Measurements from ENCODE around the gene FAT1. TPM values are rescaled to one million over a fixed set of nuclear protein-coding genes. Genes with fewer than 3 reads are reported as not detected.
"Not testable (repeated sequence)": the region's sequence is repeated elsewhere in the genome, so short reads cannot be mapped to it uniquely, and the experiment has no call there.

FAT1 gene
- total RNA-seq, 1 experiment from 2014 or later = 197 TPM

- Mint-ChIP-seq H3K9me3 (ENCODE audit: low read depth, unreplicated experiment) (no peaks in the 10 kb centered on the region), H3K27ac (ENCODE audit: unreplicated experiment) (no peak overlapping the region), H3K4me1 (ENCODE audit: low read depth, unreplicated experiment) (peaks cover 10% of the 10 kb centered on the region), H3K4me3 (ENCODE audit: low read depth, unreplicated experiment) (no peak overlapping the region), H3K27me3 (ENCODE audit: unreplicated experiment) (no peaks in the 10 kb centered on the region), H3K36me3 (ENCODE audit: insufficient read depth, unreplicated experiment) (peaks cover 5% of the 10 kb centered on the region)
- TF ChIP-seq CTCF (IDR thresholded peaks at IDR 0.05; ENCODE audit: unreplicated experiment) = no peak
- BruUV-seq (replicated peaks) = no TSS peak
- DNase-seq = no peak
- intact Hi-C loops (cut with micrococcal nuclease; ENCODE audit: unreplicated experiment) = no loop called here
- CTCF ChIA-PET = no interaction called here
These were observed 56.9 kb downstream of the FAT1 start for GRCh38 chr4:186666750-186667149.

- H3K4me3 Mint-ChIP-seq (ENCODE audit: low read depth, unreplicated experiment) = no peak overlapping the region
- no peak for DNase-seq
- CTCF ChIA-PET = no interaction called here
- no peak for TF ChIP-seq CTCF (IDR thresholded peaks at IDR 0.05; ENCODE audit: unreplicated experiment)
- no peaks in the 10 kb centered on the region for H3K9me3 Mint-ChIP-seq (ENCODE audit: low read depth, unreplicated experiment)
- peaks cover 10% of the 10 kb centered on the region for H3K4me1 Mint-ChIP-seq (ENCODE audit: low read depth, unreplicated experiment)
- intact Hi-C loops (cut with micrococcal nuclease; ENCODE audit: unreplicated experiment) = no loop called here
- H3K27ac Mint-ChIP-seq (ENCODE audit: unreplicated experiment) = no peak overlapping the region
- BruUV-seq (replicated peaks) = no TSS peak
- H3K27me3 Mint-ChIP-seq (ENCODE audit: unreplicated experiment) = no peaks in the 10 kb centered on the region
- H3K36me3 Mint-ChIP-seq (ENCODE audit: insufficient read depth, unreplicated experiment) = peaks cover 6% of the 10 kb centered on the region
These were observed 57.4 kb downstream of the FAT1 start for GRCh38 chr4:186666252-186666651.

GRCh38 chr4:186660403-186660802, 63.3 kb downstream of the FAT1 start:
- no peak for TF ChIP-seq CTCF (IDR thresholded peaks at IDR 0.05; ENCODE audit: unreplicated experiment)
- no TSS peak for BruUV-seq (replicated peaks)
- H3K36me3 Mint-ChIP-seq (ENCODE audit: insufficient read depth, unreplicated experiment) = peaks cover 6% of the 10 kb centered on the region
- CTCF ChIA-PET = no interaction called here
- no peak overlapping the region for H3K4me3 Mint-ChIP-seq (ENCODE audit: low read depth, unreplicated experiment)
- no peaks in the 10 kb centered on the region for H3K27me3 Mint-ChIP-seq (ENCODE audit: unreplicated experiment)
- H3K9me3 Mint-ChIP-seq (ENCODE audit: low read depth, unreplicated experiment) = no peaks in the 10 kb centered on the region
- intact Hi-C loops (cut with micrococcal nuclease; ENCODE audit: unreplicated experiment) = no loop called here
- no peak for DNase-seq
- H3K4me1 Mint-ChIP-seq (ENCODE audit: low read depth, unreplicated experiment) = peaks cover 34% of the 10 kb centered on the region
- H3K27ac Mint-ChIP-seq (ENCODE audit: unreplicated experiment) = no peak overlapping the region

- Mint-ChIP-seq H3K9me3 (ENCODE audit: low read depth, unreplicated experiment) (no peaks in the 10 kb centered on the region), H3K4me3 (ENCODE audit: low read depth, unreplicated experiment) (peak overlapping the region; percentile 41), H3K4me1 (ENCODE audit: low read depth, unreplicated experiment) (peaks cover 34% of the 10 kb centered on the region), H3K27me3 (ENCODE audit: unreplicated experiment) (no peaks in the 10 kb centered on the region), H3K36me3 (ENCODE audit: insufficient read depth, unreplicated experiment) (peaks cover 6% of the 10 kb centered on the region), H3K27ac (ENCODE audit: unreplicated experiment) (no peak overlapping the region)
- CTCF ChIA-PET = no interaction called here
- intact Hi-C loops (cut with micrococcal nuclease; ENCODE audit: unreplicated experiment) = no loop called here
- DNase-seq = no peak
- no peak for TF ChIP-seq CTCF (IDR thresholded peaks at IDR 0.05; ENCODE audit: unreplicated experiment)
- BruUV-seq (replicated peaks) = no TSS peak
These were observed 63.7 kb downstream of the FAT1 start for GRCh38 chr4:186659935-186660334.

- H3K27me3 Mint-ChIP-seq (ENCODE audit: unreplicated experiment); CTCF ChIA-PET; BruUV-seq (replicated peaks); DNase-seq; H3K27ac Mint-ChIP-seq (ENCODE audit: unreplicated experiment); H3K36me3 Mint-ChIP-seq (ENCODE audit: insufficient read depth, unreplicated experiment); intact Hi-C loops (cut with micrococcal nuclease; ENCODE audit: unreplicated experiment); H3K9me3 Mint-ChIP-seq (ENCODE audit: low read depth, unreplicated experiment): not testable (repeated sequence)
- peak overlapping the region; percentile 41 for H3K4me3 Mint-ChIP-seq (ENCODE audit: low read depth, unreplicated experiment)
- peaks cover 36% of the 10 kb centered on the region for H3K4me1 Mint-ChIP-seq (ENCODE audit: low read depth, unreplicated experiment)
These were observed 64.2 kb downstream of the FAT1 start for GRCh38 chr4:186659456-186659855.
